WTC11 (cell line): ENCODE measurements around the gene FBXO42. TPM values are rescaled to one million over a fixed set of nuclear protein-coding genes. Genes with fewer than 3 reads are reported as not detected.

Experiments used
- ATAC-seq: fragments of 200-7000 bp; cut with Tn5 transposase; 2 replicates; pipeline ENCODE4 v1.10.0; 2021; ENCODE audit warnings: mild to moderate bottlenecking, moderate library complexity
- CTCF ChIA-PET: fragments of 300-600 bp; sonication (Branson Sonifier 250); formaldehyde crosslinking; loops from one replicate; lab custom pipeline; 2021; ENCODE audit warnings: antibody characterized with exemption; lab: Charles Lee
- POLR2A ChIA-PET: fragments of 350-600 bp; sonication (Branson Sonifier 250); formaldehyde crosslinking; loops from one replicate; lab custom pipeline; 2021; ENCODE audit warnings: antibody characterized with exemption; lab: Charles Lee
- DNase-seq: peaks from one replicate; pipeline ENCODE4 v3.0.0; 2021; ENCODE audit warnings: low spot score
- H3K27ac Mint-ChIP-seq: 2 replicates; pipeline ENCODE4 v1.8.0; 2021; ENCODE audit warnings: mixed read lengths
- H3K27me3 Mint-ChIP-seq: 2 replicates; pipeline ENCODE4 v1.8.0; 2021; ENCODE audit warnings: low read depth, mild to moderate bottlenecking, moderate library complexity, mixed read lengths
- H3K36me3 Mint-ChIP-seq: 2 replicates; pipeline ENCODE4 v1.8.0; 2021; ENCODE audit warnings: mixed read lengths
- H3K4me1 Mint-ChIP-seq: 2 replicates; pipeline ENCODE4 v1.8.0; 2022; ENCODE audit warnings: mixed read lengths
- H3K4me3 Mint-ChIP-seq: 2 replicates; pipeline ENCODE4 v1.8.0; 2021; ENCODE audit warnings: mild to moderate bottlenecking, moderate library complexity, mixed read lengths
- H3K9me3 Mint-ChIP-seq: 2 replicates; pipeline ENCODE4 v1.8.0; 2021; ENCODE audit warnings: mixed read lengths
- ATF1 ChIP-seq: sonication (generic); formaldehyde crosslinking; IDR thresholded peaks from 2 replicates; pipeline ENCODE4 v1.8.1; 2023; ENCODE audit warnings: mild to moderate bottlenecking, moderate library complexity, missing genetic modification reagents
- ELF4 ChIP-seq: sonication (generic); formaldehyde crosslinking; IDR thresholded peaks from 2 replicates; pipeline ENCODE4 v1.8.1; 2022; ENCODE audit warnings: low read depth, mild to moderate bottlenecking, moderate library complexity, missing genetic modification reagents
- FOXJ3 ChIP-seq: sonication (generic); formaldehyde crosslinking; IDR thresholded peaks from 2 replicates; pipeline ENCODE4 v1.9.0; 2021; ENCODE audit warnings: missing genetic modification reagents, mild to moderate bottlenecking, borderline replicate concordance
- FOXK1 ChIP-seq: sonication (generic); formaldehyde crosslinking; IDR thresholded peaks from 2 replicates; pipeline ENCODE4 v1.8.0; 2022; ENCODE audit warnings: mild to moderate bottlenecking, moderate library complexity, missing genetic modification reagents
- MYBL2 ChIP-seq: sonication (generic); formaldehyde crosslinking; IDR thresholded peaks from 2 replicates; pipeline ENCODE4 v1.8.1; 2023; ENCODE audit warnings: mild to moderate bottlenecking, moderate library complexity, missing genetic modification reagents
- NFE2L1 ChIP-seq: sonication (generic); formaldehyde crosslinking; IDR thresholded peaks from 2 replicates; pipeline ENCODE4 v1.8.1; 2023; ENCODE audit warnings: missing genetic modification reagents
- NR1H2 ChIP-seq: sonication (generic); formaldehyde crosslinking; IDR thresholded peaks from 2 replicates; pipeline ENCODE4 v1.9.0; 2021; ENCODE audit warnings: mild to moderate bottlenecking, moderate library complexity, missing genetic modification reagents
- SMAD3 ChIP-seq: sonication (generic); formaldehyde crosslinking; IDR thresholded peaks from 2 replicates; pipeline ENCODE4 v1.8.0; 2022; ENCODE audit warnings: missing genetic modification reagents, mild to moderate bottlenecking, borderline replicate concordance
- SMAD4 ChIP-seq: sonication (generic); formaldehyde crosslinking; IDR thresholded peaks from 2 replicates; pipeline ENCODE4 v1.8.0; 2022; ENCODE audit warnings: mild to moderate bottlenecking, missing genetic modification reagents
- SP1 ChIP-seq: sonication (generic); formaldehyde crosslinking; conservative IDR thresholded peaks from 2 replicates; pipeline ENCODE4 v1.8.1; 2022; ENCODE audit warnings: missing genetic modification reagents
- TEAD1 ChIP-seq: sonication (generic); formaldehyde crosslinking; IDR thresholded peaks from 2 replicates; pipeline ENCODE4 v1.8.0; 2022; ENCODE audit warnings: mild to moderate bottlenecking, missing genetic modification reagents
- TEAD4 ChIP-seq: sonication (generic); formaldehyde crosslinking; IDR thresholded peaks from 2 replicates; pipeline ENCODE4 v1.8.0; 2022; ENCODE audit warnings: mild to moderate bottlenecking, missing genetic modification reagents
- TP53 ChIP-seq: sonication (generic); formaldehyde crosslinking; IDR thresholded peaks from 2 replicates; pipeline ENCODE4 v1.8.1; 2023; ENCODE audit warnings: mild to moderate bottlenecking, missing genetic modification reagents
- ZNF425 ChIP-seq: fragments of 250-450 bp; sonication (Bioruptor Pico); conservative IDR thresholded peaks from 2 replicates; pipeline ENCODE4 v1.9.0; 2021; ENCODE audit warnings: mild to moderate bottlenecking
- total RNA-seq: library from RNA; stranded (reverse); gene quantifications from 3 replicates; pipeline ENCODE4 v1.2.3, GENCODE V29; 2021
- TF ChIP-seq, protein P1 (sequence below): sonication (generic); formaldehyde crosslinking; IDR thresholded peaks from 2 replicates; pipeline ENCODE4 v1.8.1; 2023; ENCODE audit warnings: mild to moderate bottlenecking, missing genetic modification reagents, borderline replicate concordance
- TF ChIP-seq, protein P2 (sequence below): sonication (generic); formaldehyde crosslinking; IDR thresholded peaks from 2 replicates; pipeline ENCODE4 v1.8.1; 2022; ENCODE audit warnings: mild to moderate bottlenecking, moderate library complexity, missing genetic modification reagents
- TF ChIP-seq, protein P3 (sequence below): sonication (generic); formaldehyde crosslinking; IDR thresholded peaks from 2 replicates; pipeline ENCODE4 v1.8.1; 2023; ENCODE audit warnings: mild to moderate bottlenecking, missing genetic modification reagents, moderate library complexity
- TF ChIP-seq, protein P4 (sequence below): sonication (generic); formaldehyde crosslinking; IDR thresholded peaks from 2 replicates; pipeline ENCODE4 v1.8.1; 2023; ENCODE audit warnings: mild to moderate bottlenecking, moderate library complexity, missing genetic modification reagents
- TF ChIP-seq, protein P5 (sequence below): fragments of 250-450 bp; sonication (Bioruptor Pico); IDR thresholded peaks from 2 replicates; pipeline ENCODE4 v1.9.0; 2021; ENCODE audit warnings: mild to moderate bottlenecking

Gene FBXO42
- total RNA-seq, 1 experiment from 2014 or later = 17.5 TPM

GRCh38 chr1:16292739-16293138, 59.5 kb downstream of the FBXO42 start (continued):
- no peak for TF ChIP-seq TEAD1 (CRISPR knock-in tag)
- no peak for TF ChIP-seq NR1H2
- no peak for TF ChIP-seq ATF1
- TF ChIP-seq, protein P1, sequence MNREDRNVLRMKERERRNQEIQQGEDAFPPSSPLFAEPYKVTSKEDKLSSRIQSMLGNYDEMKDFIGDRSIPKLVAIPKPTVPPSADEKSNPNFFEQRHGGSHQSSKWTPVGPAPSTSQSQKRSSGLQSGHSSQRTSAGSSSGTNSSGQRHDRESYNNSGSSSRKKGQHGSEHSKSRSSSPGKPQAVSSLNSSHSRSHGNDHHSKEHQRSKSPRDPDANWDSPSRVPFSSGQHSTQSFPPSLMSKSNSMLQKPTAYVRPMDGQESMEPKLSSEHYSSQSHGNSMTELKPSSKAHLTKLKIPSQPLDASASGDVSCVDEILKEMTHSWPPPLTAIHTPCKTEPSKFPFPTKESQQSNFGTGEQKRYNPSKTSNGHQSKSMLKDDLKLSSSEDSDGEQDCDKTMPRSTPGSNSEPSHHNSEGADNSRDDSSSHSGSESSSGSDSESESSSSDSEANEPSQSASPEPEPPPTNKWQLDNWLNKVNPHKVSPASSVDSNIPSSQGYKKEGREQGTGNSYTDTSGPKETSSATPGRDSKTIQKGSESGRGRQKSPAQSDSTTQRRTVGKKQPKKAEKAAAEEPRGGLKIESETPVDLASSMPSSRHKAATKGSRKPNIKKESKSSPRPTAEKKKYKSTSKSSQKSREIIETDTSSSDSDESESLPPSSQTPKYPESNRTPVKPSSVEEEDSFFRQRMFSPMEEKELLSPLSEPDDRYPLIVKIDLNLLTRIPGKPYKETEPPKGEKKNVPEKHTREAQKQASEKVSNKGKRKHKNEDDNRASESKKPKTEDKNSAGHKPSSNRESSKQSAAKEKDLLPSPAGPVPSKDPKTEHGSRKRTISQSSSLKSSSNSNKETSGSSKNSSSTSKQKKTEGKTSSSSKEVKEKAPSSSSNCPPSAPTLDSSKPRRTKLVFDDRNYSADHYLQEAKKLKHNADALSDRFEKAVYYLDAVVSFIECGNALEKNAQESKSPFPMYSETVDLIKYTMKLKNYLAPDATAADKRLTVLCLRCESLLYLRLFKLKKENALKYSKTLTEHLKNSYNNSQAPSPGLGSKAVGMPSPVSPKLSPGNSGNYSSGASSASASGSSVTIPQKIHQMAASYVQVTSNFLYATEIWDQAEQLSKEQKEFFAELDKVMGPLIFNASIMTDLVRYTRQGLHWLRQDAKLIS (CRISPR knock-in tag) = no peak
- no peak for TF ChIP-seq SMAD3 (CRISPR knock-in tag)
- TF ChIP-seq, protein P2, sequence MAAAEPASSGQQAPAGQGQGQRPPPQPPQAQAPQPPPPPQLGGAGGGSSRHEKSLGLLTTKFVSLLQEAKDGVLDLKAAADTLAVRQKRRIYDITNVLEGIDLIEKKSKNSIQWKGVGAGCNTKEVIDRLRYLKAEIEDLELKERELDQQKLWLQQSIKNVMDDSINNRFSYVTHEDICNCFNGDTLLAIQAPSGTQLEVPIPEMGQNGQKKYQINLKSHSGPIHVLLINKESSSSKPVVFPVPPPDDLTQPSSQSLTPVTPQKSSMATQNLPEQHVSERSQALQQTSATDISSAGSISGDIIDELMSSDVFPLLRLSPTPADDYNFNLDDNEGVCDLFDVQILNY = no peak
- no peak for TF ChIP-seq TEAD4
- TF ChIP-seq NFE2L1 (CRISPR knock-in tag) = no peak

GRCh38 chr1:16289959-16290358, 62.3 kb downstream of the FBXO42 start:
- no peaks in the 10 kb centered on the region for H3K9me3 Mint-ChIP-seq
- ChIA-PET POLR2A (no interaction called here), CTCF (interaction anchor here (0.5 to 2.0 kb wide), 4 partner anchors 45 to 150 kb away, joined by 3 to 13 read pairs (median 3); partner anchors contain the start of gene NECAP2)
- DNase-seq (no peak), ATAC-seq (no peak)
- H3K4me3 Mint-ChIP-seq = no peak overlapping the region
- TF ChIP-seq, protein P3, sequence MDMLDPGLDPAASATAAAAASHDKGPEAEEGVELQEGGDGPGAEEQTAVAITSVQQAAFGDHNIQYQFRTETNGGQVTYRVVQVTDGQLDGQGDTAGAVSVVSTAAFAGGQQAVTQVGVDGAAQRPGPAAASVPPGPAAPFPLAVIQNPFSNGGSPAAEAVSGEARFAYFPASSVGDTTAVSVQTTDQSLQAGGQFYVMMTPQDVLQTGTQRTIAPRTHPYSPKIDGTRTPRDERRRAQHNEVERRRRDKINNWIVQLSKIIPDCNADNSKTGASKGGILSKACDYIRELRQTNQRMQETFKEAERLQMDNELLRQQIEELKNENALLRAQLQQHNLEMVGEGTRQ (CRISPR knock-in tag) = no peak
- TF ChIP-seq, protein P4, sequence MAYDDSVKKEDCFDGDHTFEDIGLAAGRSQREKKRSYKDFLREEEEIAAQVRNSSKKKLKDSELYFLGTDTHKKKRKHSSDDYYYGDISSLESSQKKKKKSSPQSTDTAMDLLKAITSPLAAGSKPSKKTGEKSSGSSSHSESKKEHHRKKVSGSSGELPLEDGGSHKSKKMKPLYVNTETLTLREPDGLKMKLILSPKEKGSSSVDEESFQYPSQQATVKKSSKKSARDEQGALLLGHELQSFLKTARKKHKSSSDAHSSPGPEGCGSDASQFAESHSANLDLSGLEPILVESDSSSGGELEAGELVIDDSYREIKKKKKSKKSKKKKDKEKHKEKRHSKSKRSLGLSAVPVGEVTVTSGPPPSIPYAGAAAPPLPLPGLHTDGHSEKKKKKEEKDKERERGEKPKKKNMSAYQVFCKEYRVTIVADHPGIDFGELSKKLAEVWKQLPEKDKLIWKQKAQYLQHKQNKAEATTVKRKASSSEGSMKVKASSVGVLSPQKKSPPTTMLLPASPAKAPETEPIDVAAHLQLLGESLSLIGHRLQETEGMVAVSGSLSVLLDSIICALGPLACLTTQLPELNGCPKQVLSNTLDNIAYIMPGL (CRISPR knock-in tag) = no peak
- TF ChIP-seq ZNF425 (CRISPR knock-in tag) (no peak), SMAD4 (CRISPR knock-in tag) (no peak)
- TF ChIP-seq, protein P5, sequence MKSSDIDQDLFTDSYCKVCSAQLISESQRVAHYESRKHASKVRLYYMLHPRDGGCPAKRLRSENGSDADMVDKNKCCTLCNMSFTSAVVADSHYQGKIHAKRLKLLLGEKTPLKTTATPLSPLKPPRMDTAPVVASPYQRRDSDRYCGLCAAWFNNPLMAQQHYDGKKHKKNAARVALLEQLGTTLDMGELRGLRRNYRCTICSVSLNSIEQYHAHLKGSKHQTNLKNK (CRISPR knock-in tag) = no peak
- no peak overlapping the region for H3K27ac Mint-ChIP-seq
- peaks cover 7% of the 10 kb centered on the region for H3K4me1 Mint-ChIP-seq
- H3K27me3 Mint-ChIP-seq = no peaks in the 10 kb centered on the region
- H3K36me3 Mint-ChIP-seq = peaks cover 10% of the 10 kb centered on the region

- DNase-seq (no peak), ATAC-seq (no peak)
- Mint-ChIP-seq H3K27ac (no peak overlapping the region), H3K4me3 (no peak overlapping the region), H3K27me3 (no peaks in the 10 kb centered on the region), H3K9me3 (no peaks in the 10 kb centered on the region), H3K4me1 (no peaks in the 10 kb centered on the region; the same call in 1 of the 2 replicates), H3K36me3 (peaks cover 2% of the 10 kb centered on the region)
- ChIA-PET POLR2A (no interaction called here), CTCF (interaction anchor here (0.8 kb wide), 1 partner anchor 335 kb away, joined by 4 read pairs; no protein-coding TSS in a partner anchor)
- TF ChIP-seq FOXK1 (CRISPR knock-in tag) (no peak), SMAD3 (CRISPR knock-in tag) (no peak), SP1 (CRISPR knock-in tag) (no peak), MYBL2 (CRISPR knock-in tag) (no peak), FOXJ3 (no peak), TP53 (no peak), ELF4 (no peak)
- TF ChIP-seq, protein P1 (CRISPR knock-in tag) = no peak
Measured at GRCh38 chr1:16286122-16286521, 66.2 kb downstream of the FBXO42 start.
